KG1 (cell line): Measurements from ENCODE around the gene NXF3.
"Not testable (repeated sequence)": the region's sequence is repeated elsewhere in the genome, so short reads cannot be mapped to it uniquely, and the experiment has no call there.

Source experiments
- DNase-seq: peaks from one replicate; lab custom pipeline; 2025; lab: John Stamatoyannopoulos, UW

The NXF3 gene, protein sequence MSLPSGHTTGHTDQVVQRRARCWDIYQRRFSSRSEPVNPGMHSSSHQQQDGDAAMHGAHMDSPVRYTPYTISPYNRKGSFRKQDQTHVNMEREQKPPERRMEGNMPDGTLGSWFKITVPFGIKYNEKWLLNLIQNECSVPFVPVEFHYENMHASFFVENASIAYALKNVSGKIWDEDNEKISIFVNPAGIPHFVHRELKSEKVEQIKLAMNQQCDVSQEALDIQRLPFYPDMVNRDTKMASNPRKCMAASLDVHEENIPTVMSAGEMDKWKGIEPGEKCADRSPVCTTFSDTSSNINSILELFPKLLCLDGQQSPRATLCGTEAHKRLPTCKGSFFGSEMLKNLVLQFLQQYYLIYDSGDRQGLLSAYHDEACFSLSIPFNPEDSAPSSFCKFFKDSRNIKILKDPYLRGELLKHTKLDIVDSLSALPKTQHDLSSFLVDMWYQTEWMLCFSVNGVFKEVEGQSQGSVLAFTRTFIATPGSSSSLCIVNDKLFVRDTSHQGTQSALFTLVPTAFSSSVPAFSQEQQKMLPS

DNA sequence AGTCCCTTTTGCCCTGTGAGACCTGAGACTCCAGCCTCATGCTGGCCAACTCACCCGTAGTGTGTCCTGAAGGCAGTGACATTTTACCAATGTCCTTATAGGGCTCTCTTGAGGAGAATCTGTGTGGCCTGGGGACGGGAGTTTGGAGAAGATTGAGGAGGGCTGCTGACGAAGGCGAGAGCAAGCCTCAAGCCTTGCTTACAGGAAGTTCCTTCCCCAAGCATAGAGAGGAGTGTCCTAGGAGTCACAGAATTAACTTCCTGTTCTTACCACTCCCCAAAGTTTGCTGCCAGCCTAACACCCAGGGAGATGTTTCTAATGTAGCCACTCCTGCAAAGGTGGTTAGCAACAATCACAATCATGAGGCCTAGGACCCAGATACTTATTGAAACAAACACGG lies at the start of gene NXF3:
TSS of gene NXF3 (minus strand) at position 202 of the 400 bp plus-strand sequence. CDS start at position 82, 120 bp downstream.
- DNase-seq: no peak

DNA sequence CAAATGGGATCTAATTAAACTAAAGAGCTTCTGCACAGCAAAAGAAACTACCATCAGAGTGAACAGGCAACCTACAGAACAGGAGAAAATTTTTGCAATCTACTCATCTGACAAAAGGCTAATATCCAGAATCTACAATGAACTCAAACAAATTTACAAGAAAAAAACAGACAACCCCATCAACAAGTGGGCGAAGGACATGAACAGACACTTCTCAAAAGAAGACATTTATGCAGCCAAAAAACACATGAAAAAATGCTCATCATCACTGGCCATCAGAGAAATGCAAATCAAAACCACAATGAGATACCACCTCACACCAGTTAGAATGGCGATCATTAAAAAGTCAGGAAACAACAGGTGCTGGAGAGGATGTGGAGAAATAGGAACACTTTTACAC lies 43.6 kb upstream of the NXF3 start:
- DNase-seq: not testable (repeated sequence)

DNA sequence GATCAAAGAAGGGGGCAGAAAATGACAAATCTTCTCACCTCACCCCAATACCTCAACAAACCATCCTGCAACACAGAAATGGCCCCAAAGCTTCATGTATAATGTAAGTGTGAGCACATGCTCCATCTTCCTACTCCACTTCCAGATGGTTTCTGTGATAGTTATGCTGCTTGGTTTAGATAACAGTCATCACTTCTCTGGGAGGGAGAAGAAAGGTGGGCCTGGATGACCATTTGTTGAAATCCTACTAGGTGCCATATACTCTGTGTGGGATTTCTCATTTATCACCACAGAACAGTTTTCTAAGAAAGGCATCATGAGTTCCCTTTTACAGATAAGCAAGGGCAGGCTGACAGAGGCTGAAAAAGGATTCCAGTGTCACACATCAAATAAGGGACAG lies 31.3 kb upstream of the NXF3 start:
- no peak for DNase-seq

DNA sequence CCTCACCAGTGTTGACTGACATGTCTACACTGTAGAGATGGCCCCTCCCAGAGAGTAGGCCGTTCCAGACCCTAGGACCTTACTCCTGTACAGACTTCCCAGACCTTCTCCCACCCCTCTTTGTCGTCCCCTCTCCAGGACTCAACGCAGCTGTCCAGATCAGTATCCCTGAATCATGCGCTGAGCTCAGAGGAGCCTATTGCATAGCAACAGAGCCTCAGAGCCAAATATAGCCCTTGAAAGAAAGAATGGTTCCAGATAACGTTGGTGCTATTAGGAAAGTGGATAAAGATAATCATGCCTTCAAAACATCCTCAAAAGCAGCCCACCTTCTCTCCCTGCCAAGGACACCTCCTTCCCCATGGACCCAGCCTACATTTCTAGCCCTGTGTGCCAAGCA lies 27.8 kb upstream of the NXF3 start:
- no peak for DNase-seq

DNA sequence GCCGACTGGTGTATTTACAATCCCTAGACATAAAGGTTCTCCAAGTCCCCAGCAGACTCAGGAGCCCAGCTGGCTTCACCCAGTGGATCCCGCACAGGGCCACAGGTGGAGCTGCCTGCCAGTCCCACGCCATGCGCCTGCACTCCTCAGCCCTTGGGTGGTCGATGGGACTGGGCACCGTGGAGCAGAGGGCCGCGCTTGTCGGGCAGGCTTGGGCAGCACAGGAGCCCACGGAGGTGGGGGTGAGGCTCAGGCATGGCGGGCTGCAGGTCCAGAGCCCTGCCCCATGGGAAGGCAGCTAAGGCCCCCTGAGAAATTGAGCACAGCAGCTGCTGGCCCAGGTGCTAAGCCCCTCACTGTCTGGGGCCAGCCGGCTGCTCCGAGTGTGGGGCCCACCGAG lies 24.0 kb upstream of the NXF3 start:
- DNase-seq: not testable (repeated sequence)

DNA sequence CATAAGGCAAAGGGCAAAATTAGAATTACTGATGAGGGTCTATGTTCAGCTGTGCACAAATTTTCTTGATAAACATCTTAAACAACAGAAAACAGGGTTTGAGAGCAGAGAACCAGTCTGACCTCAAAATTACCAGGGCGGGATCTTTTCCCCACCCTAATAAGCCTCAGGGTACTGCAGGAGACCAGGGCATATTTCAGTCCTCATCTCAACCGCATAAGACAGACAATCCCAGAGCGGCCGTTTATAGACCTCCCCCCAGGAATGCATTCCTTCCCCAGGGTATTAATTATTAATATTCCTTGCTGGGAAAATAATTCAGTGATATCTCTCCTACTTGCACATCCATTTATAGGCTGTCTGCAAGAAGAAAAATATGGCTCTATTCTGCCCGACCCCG lies 16.6 kb upstream of the NXF3 start:
- not testable (repeated sequence) for DNase-seq

DNA sequence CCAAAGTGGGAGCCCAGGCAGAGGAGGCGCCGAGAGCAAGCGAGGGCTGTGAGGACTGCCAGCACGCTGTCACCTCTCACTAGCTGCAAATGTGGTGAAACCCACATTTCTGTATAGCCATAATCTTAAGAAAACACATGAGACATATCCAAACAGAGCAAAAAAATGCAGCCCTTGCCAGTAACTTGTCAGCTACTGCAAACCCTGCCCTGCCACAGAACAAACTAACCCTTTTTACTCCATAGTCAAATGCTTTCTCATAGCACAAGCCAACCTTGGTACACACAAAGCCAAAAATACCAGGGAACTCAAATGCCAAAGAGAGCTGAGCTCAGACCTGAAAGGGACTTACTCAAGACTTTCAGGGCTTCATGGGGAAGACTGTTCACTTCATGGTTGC lies 14.9 kb upstream of the NXF3 start:
- no peak for DNase-seq

DNA sequence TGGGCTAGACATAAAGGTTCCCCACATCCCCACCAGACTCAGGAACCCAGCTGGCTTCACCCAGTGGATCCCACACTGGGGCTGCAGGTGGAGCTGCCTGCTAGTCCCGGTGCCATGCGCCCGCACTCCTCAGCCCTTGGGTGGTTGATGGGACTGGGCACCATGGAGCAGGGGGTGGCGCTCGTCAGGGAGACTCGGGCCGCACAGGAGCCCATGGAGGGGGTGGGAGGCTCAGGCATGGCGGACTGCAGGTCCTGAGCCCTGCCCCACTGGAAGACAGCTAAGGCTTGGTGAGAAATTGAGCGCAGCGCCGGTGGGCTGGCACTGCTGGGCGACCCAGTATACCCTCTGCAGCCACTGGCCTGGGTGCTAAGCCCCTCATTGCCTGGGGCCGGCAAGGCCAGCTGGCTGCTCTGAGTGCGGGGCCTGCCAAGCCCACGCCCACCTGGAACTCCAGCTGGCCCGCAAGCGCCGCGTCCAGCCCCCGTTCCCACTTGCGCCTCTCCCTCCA lies 14.3 kb upstream of the NXF3 start:
- not testable (repeated sequence) for DNase-seq

DNA sequence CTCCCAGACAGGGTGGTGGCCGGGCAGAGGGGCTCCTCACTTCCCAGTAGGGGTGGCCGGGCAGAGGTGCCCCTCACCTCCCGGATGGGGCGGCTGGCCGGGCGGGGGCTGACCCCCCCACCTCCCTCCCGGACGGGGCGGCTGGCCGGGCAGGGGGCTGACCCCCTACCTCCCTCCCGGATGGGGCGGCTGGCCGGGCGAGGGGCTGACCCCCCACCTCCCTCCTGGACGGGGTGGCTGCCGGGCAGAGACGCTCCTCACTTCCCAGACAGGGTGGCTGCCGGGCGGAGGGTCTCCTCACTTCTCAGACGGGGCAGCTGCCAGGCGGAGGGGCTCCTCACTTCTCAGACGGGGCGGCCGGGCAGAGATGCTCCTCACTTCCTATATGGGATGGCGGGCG lies 11.4 kb upstream of the NXF3 start:
- not testable (repeated sequence) for DNase-seq

DNA sequence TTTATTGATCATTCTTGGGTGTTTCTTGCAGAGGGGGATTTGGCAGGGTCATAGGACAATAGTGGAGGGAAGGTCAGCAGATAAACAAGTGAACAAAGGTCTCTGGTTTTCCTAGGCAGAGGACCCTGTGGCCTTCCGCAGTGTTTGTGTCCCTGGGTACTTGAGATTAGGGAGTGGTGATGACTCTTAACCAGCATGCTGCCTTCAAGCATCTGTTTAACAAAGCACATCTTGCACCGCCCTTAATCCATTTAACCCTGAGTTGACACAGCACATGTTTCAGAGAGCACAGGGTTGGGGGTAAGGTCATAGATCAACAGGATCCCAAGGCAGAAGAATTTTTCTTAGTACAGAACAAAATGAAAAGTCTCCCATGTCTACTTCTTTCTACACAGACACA lies 10.9 kb upstream of the NXF3 start:
- not testable (repeated sequence) for DNase-seq

DNA sequence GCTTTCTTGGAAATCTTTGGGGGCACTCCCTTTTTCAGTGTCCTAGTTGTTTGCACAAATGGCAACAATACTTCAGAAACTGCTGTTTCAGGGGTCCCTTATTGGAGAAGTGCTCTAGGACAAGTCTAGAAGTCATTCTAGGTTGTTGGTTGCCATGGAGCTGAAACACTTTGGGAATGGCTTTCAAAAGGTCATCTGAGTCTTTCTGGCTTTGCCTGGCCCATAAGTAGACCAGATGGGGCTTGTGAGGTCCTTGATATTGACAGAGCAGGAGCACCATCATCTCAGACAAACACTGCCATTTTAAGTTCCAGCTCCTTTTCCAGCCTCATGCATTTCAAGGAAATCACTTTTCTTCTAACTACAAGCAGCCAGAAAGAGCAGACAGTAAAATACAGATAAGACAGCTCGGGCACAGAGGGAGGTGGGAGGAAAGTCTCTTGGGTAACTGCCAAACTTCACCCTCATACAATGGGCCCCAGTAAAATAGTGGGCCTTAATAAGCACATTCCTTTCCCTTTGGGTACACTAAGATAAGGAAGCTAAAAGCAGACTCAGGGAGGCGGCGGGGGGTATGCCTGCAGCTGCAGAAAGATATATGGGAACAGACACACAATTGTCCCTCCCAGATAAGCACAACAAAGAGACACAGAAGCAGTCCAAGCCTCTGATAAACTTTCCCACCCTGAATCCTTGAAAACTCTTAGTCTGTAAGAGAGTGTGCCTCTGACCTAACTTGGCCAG lies 8.5 kb upstream of the NXF3 start:
- no peak for DNase-seq

DNA sequence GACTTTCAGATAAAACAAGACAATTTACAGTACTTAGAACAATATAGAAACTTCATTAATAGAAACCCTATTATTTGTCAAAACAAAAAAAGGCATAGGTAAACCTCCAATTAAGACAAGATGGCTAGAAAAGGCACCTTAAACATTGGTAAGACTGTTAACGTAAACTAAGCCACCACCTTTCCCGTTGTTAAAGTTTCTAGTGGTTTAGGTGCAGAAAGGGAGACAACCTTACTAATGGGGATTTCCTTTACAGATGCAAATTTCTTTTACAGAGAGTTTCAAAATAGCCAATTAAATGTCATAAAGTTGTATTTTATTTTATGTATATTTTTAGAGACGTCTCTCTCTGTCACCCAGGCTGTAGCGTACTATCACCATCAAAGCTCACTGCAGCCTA lies 7.5 kb upstream of the NXF3 start:
- DNase-seq: no peak

DNA sequence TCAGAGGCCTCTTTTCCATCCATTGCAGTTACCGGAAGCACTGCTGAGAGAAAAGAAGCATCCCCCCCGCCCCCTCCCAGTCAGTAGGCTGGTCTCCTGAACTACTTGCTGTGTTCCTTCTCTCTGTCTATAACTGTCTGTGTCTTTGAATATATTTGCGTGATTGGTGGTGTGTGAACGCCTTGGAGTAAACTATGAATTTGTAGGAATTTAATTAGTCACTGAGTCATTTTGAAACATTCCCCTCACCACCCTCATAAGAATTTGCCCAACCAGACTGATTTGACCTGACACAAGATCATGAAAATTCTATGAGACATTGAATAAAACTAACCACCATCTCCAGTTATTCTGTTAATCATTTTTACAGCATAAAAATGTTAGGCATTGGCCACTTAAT lies 6.7 kb upstream of the NXF3 start:
- DNase-seq: no peak

DNA sequence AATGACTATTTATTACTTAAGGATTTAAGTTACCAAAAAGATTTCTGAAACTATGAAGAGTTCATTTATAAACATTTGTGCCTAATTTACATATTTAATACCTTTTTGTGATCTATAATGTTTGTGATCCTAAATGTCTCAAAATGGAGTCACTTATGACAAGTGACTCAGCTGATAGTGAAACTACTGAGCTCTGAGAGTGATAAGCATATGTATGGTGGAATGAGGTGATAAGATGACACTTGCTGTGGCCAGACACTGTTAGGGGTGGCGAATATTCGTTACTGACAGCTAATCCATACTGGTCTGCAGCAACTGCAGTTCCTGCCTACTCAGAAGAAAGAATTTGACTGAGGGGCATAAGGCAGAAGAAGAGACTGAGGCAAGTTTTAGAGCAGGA lies 5.5 kb upstream of the NXF3 start:
- DNase-seq: no peak

DNA sequence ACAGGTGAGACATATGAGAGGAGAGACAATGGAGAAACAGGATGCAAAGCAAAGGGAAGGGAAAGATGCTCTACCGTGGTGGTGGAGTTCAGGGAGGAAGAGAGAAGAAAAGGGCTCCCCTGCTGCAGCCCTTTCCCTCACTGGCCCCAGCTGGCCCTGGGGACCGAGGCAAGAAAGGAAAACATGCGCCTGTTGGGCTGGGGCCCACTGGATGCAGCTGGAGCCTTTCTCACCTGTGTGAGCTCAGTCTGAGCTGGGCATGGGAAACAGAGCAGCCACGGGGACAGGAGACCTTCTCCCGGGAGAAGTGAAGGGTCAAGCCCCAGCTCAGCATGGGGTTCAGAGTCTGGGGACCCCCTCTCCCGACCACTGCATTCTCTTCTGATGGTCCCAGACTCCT lies 11.9 kb downstream of the NXF3 start:
- DNase-seq: no peak

DNA sequence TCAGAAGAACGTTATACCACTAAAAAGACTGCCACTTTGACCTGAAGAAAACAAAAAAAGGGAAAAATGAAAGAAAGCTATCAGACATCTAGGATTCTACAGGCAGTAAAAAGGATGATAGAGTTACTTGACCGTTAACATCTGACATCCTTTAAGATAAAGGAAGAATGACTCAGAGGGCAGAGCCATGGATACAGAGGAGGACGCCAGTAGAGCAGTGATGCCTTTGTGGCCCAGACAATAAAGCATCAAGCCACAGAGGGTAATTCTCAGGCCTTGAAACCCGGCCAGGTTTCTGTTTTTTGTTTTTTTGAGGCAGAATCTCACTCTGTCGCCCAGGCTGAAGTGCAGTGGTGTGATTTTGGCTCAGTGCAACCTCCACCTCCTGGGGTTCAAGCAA lies 19.5 kb downstream of the NXF3 start:
- no peak for DNase-seq

DNA sequence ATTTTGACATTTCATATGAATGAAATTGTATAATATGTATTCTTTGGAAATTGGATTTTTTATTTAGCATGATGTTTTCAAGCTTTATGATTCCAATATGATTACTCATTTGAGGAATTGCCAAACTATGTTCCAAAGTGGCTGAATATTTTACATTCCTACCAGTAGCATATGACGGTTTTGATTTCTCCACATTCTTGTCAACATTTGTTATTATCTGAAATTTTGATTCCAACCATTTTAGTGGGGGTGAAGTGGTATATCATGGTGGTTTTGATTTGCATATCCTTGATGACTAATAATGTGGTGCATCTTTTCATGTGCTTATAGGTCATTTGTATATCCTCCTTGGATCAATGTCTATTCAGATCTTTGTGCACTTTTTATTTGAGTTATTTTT lies 26.3 kb downstream of the NXF3 start:
- no peak for DNase-seq

DNA sequence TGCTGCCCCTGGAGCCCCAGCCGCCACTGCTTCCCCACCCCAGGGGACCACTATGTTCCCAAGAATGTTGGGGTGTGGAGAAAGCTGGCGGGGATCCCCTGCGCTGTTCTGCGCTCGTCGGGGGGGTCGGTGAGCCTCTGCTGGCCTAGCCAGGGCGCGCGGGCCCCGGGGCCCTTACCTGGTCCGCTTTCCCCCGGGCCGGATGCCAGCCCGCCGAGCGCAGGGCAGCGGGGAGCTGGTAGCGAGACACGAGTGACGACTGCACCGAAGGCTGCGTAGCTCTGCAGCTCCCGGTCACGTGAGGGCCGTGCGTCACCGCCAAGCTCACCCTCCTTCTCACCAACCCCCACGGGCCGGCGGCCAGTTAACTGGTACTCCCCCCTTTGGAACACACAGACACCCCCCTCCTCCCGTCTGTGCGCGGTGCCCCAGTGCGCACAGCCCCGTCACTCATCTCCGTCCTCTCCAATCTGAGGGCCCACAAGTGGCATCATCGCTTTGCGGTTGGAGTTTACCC lies 29.0 kb downstream of the NXF3 start, which contains the start of gene BEX1:
TSS of gene BEX1 (minus strand) at position 254 of the 517 bp plus-strand sequence. CDS start 897 bp downstream, outside the sequence.
- no peak for DNase-seq

DNA sequence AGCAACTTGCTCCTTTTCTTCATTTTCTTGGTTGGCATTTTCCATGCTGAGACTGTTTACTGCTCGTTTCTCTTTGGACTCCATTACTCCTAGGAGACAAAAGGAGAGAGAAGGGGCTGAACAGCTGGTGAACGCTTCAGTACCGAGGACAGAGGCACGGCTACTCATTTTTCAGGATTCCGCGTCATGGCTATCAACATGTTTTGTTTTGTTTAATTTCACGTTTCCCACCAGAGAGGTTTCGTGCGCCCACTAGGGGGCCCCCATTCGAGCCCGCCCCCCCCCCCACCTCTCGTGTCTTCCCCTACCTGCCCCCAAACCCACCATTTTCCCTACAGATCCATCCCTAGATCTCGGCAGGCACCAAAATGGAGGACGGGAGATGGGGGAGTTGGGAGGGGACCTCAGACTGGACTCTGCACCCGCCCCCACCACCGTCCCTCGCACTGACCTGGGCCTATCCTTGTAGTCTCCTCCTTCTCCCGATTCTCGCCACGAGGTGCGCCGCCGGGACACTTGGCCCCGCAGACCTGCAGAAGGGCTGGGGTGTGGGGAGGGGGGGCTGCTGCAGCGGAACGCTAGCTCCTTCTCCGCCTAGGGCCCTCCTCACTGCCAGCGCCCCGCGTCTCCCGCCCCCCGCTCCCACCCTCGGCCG lies 29.6 kb downstream of the NXF3 start:
- DNase-seq: no peak

DNA sequence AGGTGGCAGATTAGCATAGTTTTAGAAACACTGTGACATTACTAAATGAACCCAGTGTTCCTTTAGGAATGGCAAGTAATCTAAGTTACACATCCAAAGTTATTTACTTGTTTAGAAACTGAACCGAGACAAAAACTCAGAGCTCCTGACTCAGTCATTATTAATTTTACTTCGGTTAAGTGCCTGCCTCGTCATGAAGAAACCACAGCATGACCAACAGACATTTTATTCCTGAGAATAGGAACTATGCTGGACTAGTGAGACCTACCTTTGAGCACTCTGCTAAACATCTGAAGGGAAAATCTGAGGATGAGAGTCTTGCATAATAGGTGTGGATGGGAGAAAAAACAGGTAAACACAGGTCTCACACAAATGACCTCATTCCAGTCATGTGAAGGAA lies 31.5 kb downstream of the NXF3 start:
- DNase-seq: no peak

DNA sequence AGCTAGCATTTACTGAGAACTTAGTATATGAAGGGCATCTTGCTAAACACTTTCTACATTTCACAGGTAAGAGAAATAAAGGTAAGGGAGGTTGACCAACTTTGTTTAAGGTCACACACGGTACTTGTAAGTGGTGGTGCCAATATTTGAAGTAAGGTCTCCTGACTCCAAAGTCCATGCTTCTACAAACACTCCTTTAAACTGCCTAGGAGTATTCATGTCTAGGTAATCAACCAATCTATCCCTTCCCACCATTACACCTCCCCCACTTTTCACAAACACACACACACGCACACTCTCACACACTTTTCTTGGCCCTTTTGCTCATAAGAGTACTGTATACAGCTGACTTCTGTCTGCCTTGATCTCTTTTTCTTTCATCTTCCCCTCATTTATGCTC lies 36.0 kb downstream of the NXF3 start:
- no peak for DNase-seq

DNA sequence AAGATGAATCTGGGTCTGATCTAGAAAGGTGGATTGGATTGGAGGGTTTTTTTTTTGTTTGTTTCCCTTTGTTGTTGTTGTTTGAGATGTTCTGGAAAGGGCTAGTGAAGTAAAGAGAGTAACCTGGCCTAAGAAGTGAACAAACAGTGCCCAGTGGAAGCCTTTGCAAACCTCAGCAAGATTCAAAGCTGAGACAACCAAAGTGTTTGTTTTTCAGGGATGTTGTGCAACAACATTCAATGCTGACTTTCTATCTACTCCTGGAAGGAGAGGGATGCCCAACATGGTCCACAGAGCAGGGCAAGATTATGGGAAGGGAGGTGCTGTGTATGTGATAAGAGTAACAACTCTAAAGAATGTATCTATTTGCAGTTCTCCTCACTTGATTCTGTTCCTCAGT lies 40.3 kb downstream of the NXF3 start:
- no peak for DNase-seq
